ENCODE data around the gene PCSK6.
"Not testable (repeated sequence)": the region's sequence is repeated elsewhere in the genome, so short reads cannot be mapped to it uniquely, and the experiment has no call there.

PCSK6 gene

GRCh38 chr15:101376615-101377395 is 112.7 kb downstream of the PCSK6 start:
- no peak overlapping the region for H3K27ac ChIP-seq (ENCODE audit: low read length)
- no peaks in the 10 kb centered on the region for H3K36me3 ChIP-seq (ENCODE audit: control insufficient read depth, insufficient read depth, low read length)
- H3K27me3 ChIP-seq (ENCODE audit: control insufficient read depth, insufficient read depth, low read length) = no peaks in the 10 kb centered on the region
- DNase-seq (ENCODE audit: low read depth, low spot score) = no peak
- no peak overlapping the region for H3K4me3 ChIP-seq (ENCODE audit: low read length)
- no CpG with 5 or more reads among the region's 14 CpGs for WGBS (ENCODE audit: insufficient coverage, insufficient read length)
- H3K4me1 ChIP-seq (ENCODE audit: control insufficient read depth, insufficient read depth, low read length) = peaks cover 6% of the 10 kb centered on the region; the same call in 1 of the 2 replicates
- no peaks in the 10 kb centered on the region for H3K9me3 ChIP-seq (ENCODE audit: control insufficient read depth, insufficient read depth, low read length)

- H3K4me1 ChIP-seq (ENCODE audit: control insufficient read depth, insufficient read depth, low read length) = not testable (repeated sequence)
- WGBS (ENCODE audit: insufficient coverage, insufficient read length) = no CpG with 5 or more reads among the region's 15 CpGs
Observed at GRCh38 chr15:101375006-101375405, 114.5 kb downstream of the PCSK6 start.

DNA sequence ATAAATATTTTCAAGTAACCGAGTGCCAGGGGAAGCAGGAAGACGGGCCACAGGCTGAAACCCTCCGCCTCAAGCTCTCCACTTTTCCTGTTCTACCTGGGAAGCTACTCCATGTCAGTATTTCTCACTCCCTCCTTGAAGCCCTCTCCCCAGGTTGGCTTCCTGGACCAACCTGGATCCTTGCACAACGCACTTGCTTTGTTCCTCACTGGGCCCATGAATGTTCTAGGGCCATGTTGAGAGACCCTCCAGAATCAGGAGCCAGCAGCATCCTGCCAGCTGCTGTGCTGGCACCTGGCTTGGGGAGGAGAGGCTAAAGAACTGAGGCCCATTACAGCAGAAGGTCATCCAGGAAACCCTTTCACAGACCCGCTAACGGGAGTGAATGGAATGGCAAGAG is 115.2 kb downstream of the PCSK6 start:
- DNase-seq (ENCODE audit: low read depth, low spot score) = no peak
- H3K9me3 ChIP-seq (ENCODE audit: control insufficient read depth, insufficient read depth, low read length) = no peaks in the 10 kb centered on the region
- H3K27ac ChIP-seq (ENCODE audit: low read length) = no peak overlapping the region
- H3K4me3 ChIP-seq (ENCODE audit: low read length) = no peak overlapping the region
- no peaks in the 10 kb centered on the region for H3K36me3 ChIP-seq (ENCODE audit: control insufficient read depth, insufficient read depth, low read length)
- no peaks in the 10 kb centered on the region for H3K27me3 ChIP-seq (ENCODE audit: control insufficient read depth, insufficient read depth, low read length)
- peaks cover 9% of the 10 kb centered on the region for H3K4me1 ChIP-seq (ENCODE audit: control insufficient read depth, insufficient read depth, low read length)
- WGBS (ENCODE audit: insufficient coverage, insufficient read length) = no CpG with 5 or more reads among the region's 6 CpGs

More at GRCh38 chr15:101375006-101375405, 114.5 kb downstream of the PCSK6 start:
- H3K27ac ChIP-seq (ENCODE audit: low read length); H3K4me3 ChIP-seq (ENCODE audit: low read length); H3K27me3 ChIP-seq (ENCODE audit: control insufficient read depth, insufficient read depth, low read length); H3K36me3 ChIP-seq (ENCODE audit: control insufficient read depth, insufficient read depth, low read length); H3K9me3 ChIP-seq (ENCODE audit: control insufficient read depth, insufficient read depth, low read length); DNase-seq (ENCODE audit: low read depth, low spot score): not testable (repeated sequence)

DNA sequence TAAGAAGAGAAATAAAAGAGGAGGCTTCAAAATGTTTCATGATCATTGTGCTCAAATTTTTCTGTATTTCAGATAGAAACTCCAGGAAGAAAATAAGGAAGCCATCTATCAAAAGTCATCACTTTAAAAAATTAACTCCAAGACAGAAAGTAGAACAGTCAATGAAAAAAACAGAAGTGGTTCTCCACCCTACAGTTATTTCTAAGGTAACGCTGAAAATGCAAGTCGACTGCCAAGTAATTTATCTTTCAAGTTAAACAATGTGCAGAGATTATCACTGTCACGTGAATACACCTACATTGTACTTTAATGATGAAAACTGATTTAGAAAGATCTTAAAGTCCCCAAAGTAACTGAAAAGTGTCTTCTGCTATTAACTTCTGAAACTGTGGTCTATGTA is 115.9 kb downstream of the PCSK6 start:
- Histone ChIP-seq H3K27ac (ENCODE audit: low read length) (no peak overlapping the region), H3K27me3 (ENCODE audit: control insufficient read depth, insufficient read depth, low read length) (no peaks in the 10 kb centered on the region), H3K4me3 (ENCODE audit: low read length) (no peak overlapping the region), H3K9me3 (ENCODE audit: control insufficient read depth, insufficient read depth, low read length) (no peaks in the 10 kb centered on the region), H3K4me1 (ENCODE audit: control insufficient read depth, insufficient read depth, low read length) (peaks cover 9% of the 10 kb centered on the region), H3K36me3 (ENCODE audit: control insufficient read depth, insufficient read depth, low read length) (no peaks in the 10 kb centered on the region)
- DNase-seq (ENCODE audit: low read depth, low spot score) = no peak
- no CpG with 5 or more reads among the region's 3 CpGs for WGBS (ENCODE audit: insufficient coverage, insufficient read length)

DNA sequence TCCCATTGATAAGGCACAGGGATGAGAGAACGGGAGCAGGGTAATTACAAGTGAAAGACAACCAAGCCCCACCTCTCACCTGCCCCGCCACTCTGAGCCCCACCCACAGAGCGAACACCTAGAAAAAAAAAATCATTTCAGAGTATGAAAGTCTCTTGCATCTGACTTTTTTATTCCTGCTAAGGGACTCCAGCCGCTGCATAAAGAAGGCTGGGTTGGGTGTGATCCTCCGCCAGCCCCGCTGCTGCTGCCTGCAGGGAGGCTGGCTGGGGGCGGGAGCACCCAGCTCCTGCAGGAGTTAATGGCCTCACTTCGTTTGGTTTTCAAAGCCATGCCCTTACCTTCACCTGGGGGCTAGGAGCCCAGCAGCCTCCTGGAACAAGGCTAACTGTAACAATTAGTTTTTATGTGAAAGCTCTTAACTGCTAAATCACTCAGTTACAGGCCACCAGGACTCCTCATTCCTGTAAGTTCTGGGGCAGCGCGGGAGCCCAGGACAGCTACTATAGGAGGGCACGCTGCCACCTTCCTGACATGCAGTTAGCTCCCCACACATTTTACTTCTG is 116.5 kb downstream of the PCSK6 start:
- no peak overlapping the region for H3K27ac ChIP-seq (ENCODE audit: low read length)

DNA sequence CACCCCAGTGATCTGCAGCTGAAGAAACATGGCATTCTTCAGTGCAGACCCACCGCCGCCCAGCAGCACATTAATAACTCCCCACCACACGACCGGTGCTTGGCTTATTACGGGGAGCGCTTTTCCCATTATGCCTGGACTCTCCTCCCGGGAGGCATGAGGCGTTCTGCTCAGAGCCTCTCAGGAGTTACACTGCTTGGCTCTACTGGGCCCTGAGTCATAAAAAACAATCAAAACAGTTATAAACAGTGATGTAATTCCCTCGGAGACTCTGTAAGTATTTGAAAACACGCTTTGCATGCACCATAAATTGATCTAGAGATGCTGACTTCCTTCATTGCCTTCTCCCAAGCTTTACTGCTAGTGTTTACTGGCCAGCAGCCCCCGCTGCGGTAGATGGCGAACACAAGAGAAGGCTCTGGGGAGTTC is 117.3 kb downstream of the PCSK6 start:
- no peaks in the 10 kb centered on the region for H3K27me3 ChIP-seq (ENCODE audit: control insufficient read depth, insufficient read depth, low read length)
- H3K9me3 ChIP-seq (ENCODE audit: control insufficient read depth, insufficient read depth, low read length) = no peaks in the 10 kb centered on the region
- H3K4me3 ChIP-seq (ENCODE audit: low read length) = no peak overlapping the region
- peaks cover 9% of the 10 kb centered on the region for H3K4me1 ChIP-seq (ENCODE audit: control insufficient read depth, insufficient read depth, low read length)
- H3K27ac ChIP-seq (ENCODE audit: low read length) = no peak overlapping the region
- no peaks in the 10 kb centered on the region for H3K36me3 ChIP-seq (ENCODE audit: control insufficient read depth, insufficient read depth, low read length)
- no peak for DNase-seq (ENCODE audit: low read depth, low spot score)
- WGBS (ENCODE audit: insufficient coverage, insufficient read length) = no CpG with 5 or more reads among the region's 13 CpGs

More for the DNA sequence above, 116.5 kb downstream of the PCSK6 start:
- H3K27me3 ChIP-seq (ENCODE audit: control insufficient read depth, insufficient read depth, low read length) = no peaks in the 10 kb centered on the region
- peaks cover 9% of the 10 kb centered on the region for H3K4me1 ChIP-seq (ENCODE audit: control insufficient read depth, insufficient read depth, low read length)
- no peaks in the 10 kb centered on the region for H3K9me3 ChIP-seq (ENCODE audit: control insufficient read depth, insufficient read depth, low read length)
- WGBS (ENCODE audit: insufficient coverage, insufficient read length) = no CpG with 5 or more reads among the region's 11 CpGs
- no peaks in the 10 kb centered on the region for H3K36me3 ChIP-seq (ENCODE audit: control insufficient read depth, insufficient read depth, low read length)
- no peak for DNase-seq (ENCODE audit: low read depth, low spot score)
- H3K4me3 ChIP-seq (ENCODE audit: low read length) = no peak overlapping the region

GRCh38 chr15:101371519-101371918 is 118.0 kb downstream of the PCSK6 start:
- no peak overlapping the region for H3K4me3 ChIP-seq (ENCODE audit: low read length)
- peaks cover 9% of the 10 kb centered on the region for H3K4me1 ChIP-seq (ENCODE audit: control insufficient read depth, insufficient read depth, low read length)
- no peaks in the 10 kb centered on the region for H3K9me3 ChIP-seq (ENCODE audit: control insufficient read depth, insufficient read depth, low read length)
- no peak for DNase-seq (ENCODE audit: low read depth, low spot score)
- no peak overlapping the region for H3K27ac ChIP-seq (ENCODE audit: low read length)
- WGBS (ENCODE audit: insufficient coverage, insufficient read length) = no CpG with 5 or more reads among the region's 11 CpGs
- H3K27me3 ChIP-seq (ENCODE audit: control insufficient read depth, insufficient read depth, low read length) = no peaks in the 10 kb centered on the region
- H3K36me3 ChIP-seq (ENCODE audit: control insufficient read depth, insufficient read depth, low read length) = no peaks in the 10 kb centered on the region

- no peak overlapping the region for H3K4me3 ChIP-seq (ENCODE audit: low read length)
- H3K27ac ChIP-seq (ENCODE audit: low read length) = no peak overlapping the region
- H3K36me3 ChIP-seq (ENCODE audit: control insufficient read depth, insufficient read depth, low read length) = no peaks in the 10 kb centered on the region
- no peaks in the 10 kb centered on the region for H3K27me3 ChIP-seq (ENCODE audit: control insufficient read depth, insufficient read depth, low read length)
- H3K4me1 ChIP-seq (ENCODE audit: control insufficient read depth, insufficient read depth, low read length) = peaks cover 9% of the 10 kb centered on the region
- no CpG with 5 or more reads among the region's 7 CpGs for WGBS (ENCODE audit: insufficient coverage, insufficient read length)
- no peak for DNase-seq (ENCODE audit: low read depth, low spot score)
- no peaks in the 10 kb centered on the region for H3K9me3 ChIP-seq (ENCODE audit: control insufficient read depth, insufficient read depth, low read length)
Observed at GRCh38 chr15:101371081-101371480, 118.4 kb downstream of the PCSK6 start.

GRCh38 chr15:101370330-101371024 is 119.0 kb downstream of the PCSK6 start:
- Histone ChIP-seq H3K4me3 (ENCODE audit: low read length) (no peak overlapping the region), H3K27ac (ENCODE audit: low read length) (no peak overlapping the region)

GRCh38 chr15:101369676-101370075 is 119.8 kb downstream of the PCSK6 start:
- no CpG with 5 or more reads among the region's 8 CpGs for WGBS (ENCODE audit: insufficient coverage, insufficient read length)

More at GRCh38 chr15:101370330-101371024, 119.0 kb downstream of the PCSK6 start:
- H3K27me3 ChIP-seq (ENCODE audit: control insufficient read depth, insufficient read depth, low read length) = no peaks in the 10 kb centered on the region
- WGBS (ENCODE audit: insufficient coverage, insufficient read length) = no CpG with 5 or more reads among the region's 26 CpGs
- no peaks in the 10 kb centered on the region for H3K9me3 ChIP-seq (ENCODE audit: control insufficient read depth, insufficient read depth, low read length)
- peaks cover 9% of the 10 kb centered on the region for H3K4me1 ChIP-seq (ENCODE audit: control insufficient read depth, insufficient read depth, low read length)
- H3K36me3 ChIP-seq (ENCODE audit: control insufficient read depth, insufficient read depth, low read length) = no peaks in the 10 kb centered on the region
- DNase-seq (ENCODE audit: low read depth, low spot score) = no peak

More at GRCh38 chr15:101369676-101370075, 119.8 kb downstream of the PCSK6 start:
- DNase-seq (ENCODE audit: low read depth, low spot score) = no peak
- Histone ChIP-seq H3K4me3 (ENCODE audit: low read length) (no peak overlapping the region), H3K27ac (ENCODE audit: low read length) (no peak overlapping the region), H3K27me3 (ENCODE audit: control insufficient read depth, insufficient read depth, low read length) (no peaks in the 10 kb centered on the region), H3K4me1 (ENCODE audit: control insufficient read depth, insufficient read depth, low read length) (peaks cover 9% of the 10 kb centered on the region), H3K36me3 (ENCODE audit: control insufficient read depth, insufficient read depth, low read length) (no peaks in the 10 kb centered on the region), H3K9me3 (ENCODE audit: control insufficient read depth, insufficient read depth, low read length) (no peaks in the 10 kb centered on the region)

Data from iPS DF 6.9 (cell line).